Ishikawa (cell line): ENCODE measurements around the gene ZNF622.
A peak's percentile ranks its signal among the peaks of the same experiment; 100 is the strongest.

Source experiments
- CEBPB ChIP-seq: IDR thresholded peaks from 2 replicates; pipeline ENCODE4 v1.6.1; 2012
- CREB1 ChIP-seq: IDR thresholded peaks from 2 replicates; pipeline ENCODE4 v1.6.1; 2012; ENCODE audit warnings: low read depth
- EGR1 ChIP-seq: IDR thresholded peaks from 2 replicates; pipeline ENCODE4 v1.6.1; 2012
- EP300 ChIP-seq: IDR thresholded peaks from 2 replicates; pipeline ENCODE4 v1.6.1; 2012; ENCODE audit warnings: borderline replicate concordance
- FOXM1 ChIP-seq: IDR thresholded peaks from 2 replicates; pipeline ENCODE4 v1.6.1; 2012; ENCODE audit warnings: low read depth, borderline replicate concordance
- NFIC ChIP-seq: IDR thresholded peaks from 2 replicates; pipeline ENCODE4 v1.6.1; 2012
- RAD21 ChIP-seq: IDR thresholded peaks from 2 replicates; pipeline ENCODE4 v1.6.1; 2012; ENCODE audit warnings: low read depth
- TAF1 ChIP-seq: IDR thresholded peaks from 2 replicates; pipeline ENCODE4 v1.6.1; 2012; ENCODE audit warnings: low read depth, mild to moderate bottlenecking
- TCF12 ChIP-seq: IDR thresholded peaks from 2 replicates; pipeline ENCODE4 v1.6.1; 2012; ENCODE audit warnings: low read depth
- TEAD4 ChIP-seq: IDR thresholded peaks from 2 replicates; pipeline ENCODE4 v1.6.1; 2012
- USF1 ChIP-seq: IDR thresholded peaks from 2 replicates; pipeline ENCODE4 v1.6.1; 2012
- YY1 ChIP-seq: IDR thresholded peaks from 2 replicates; pipeline ENCODE4 v1.6.1; 2012; ENCODE audit warnings: low read depth
- ZBTB7A ChIP-seq: IDR thresholded peaks from 2 replicates; pipeline ENCODE4 v1.6.1; 2012; ENCODE audit warnings: low read depth
- TF ChIP-seq, protein P1 (sequence below): IDR thresholded peaks from 2 replicates; pipeline ENCODE4 v1.6.1; 2012
- TF ChIP-seq, protein P2 (sequence below): IDR thresholded peaks from 2 replicates; pipeline ENCODE4 v1.6.1; 2012; ENCODE audit warnings: low read depth, mild to moderate bottlenecking

ZNF622 gene

DNA sequence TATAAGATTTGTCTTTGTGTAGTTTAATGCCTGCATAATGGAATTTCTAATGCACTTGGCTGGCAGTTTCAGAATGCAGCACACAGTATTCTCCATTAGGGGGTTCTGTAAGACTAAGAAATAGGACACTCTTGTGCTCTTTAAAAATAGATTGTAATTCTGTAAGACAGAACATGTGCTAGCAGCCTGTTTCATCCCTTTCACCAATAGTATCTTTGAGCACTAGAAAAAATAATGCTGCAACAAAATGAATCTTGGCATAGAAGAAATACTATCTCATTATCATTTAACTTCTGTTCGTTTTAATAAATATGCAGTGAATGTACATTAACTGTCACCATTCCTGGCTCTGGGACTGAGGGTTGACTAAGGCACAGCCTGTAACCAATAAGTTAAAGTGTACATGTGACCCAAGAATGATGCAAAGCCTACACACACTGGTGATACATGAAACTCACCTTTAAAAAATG is 23.8 kb upstream of the ZNF622 start:
- TF ChIP-seq, protein P1, sequence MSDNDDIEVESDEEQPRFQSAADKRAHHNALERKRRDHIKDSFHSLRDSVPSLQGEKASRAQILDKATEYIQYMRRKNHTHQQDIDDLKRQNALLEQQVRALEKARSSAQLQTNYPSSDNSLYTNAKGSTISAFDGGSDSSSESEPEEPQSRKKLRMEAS: no peak
- peak; percentile 81 for TF ChIP-seq RAD21

DNA sequence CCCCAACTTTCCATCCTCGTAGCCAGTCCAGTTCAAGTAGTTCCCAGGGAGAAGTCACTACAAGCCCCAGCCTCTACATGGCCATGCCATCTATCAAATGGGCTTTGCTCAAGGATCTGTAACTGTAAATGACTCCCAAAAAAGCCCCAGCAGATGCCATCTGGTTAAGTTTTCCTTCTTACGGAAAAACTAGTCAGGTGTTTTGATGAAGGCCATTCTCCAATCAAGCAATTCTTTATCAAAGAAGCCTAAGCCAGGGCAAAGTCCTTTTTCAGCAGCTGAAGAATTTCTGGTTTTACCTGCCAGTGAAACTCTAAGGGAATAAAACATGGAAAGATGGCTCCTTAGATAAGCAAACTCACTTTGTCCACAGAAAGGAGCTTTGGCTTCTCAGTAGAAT is 21.9 kb upstream of the ZNF622 start:
- TF ChIP-seq, protein P1: no peak
- TF ChIP-seq CEBPB: no peak

DNA sequence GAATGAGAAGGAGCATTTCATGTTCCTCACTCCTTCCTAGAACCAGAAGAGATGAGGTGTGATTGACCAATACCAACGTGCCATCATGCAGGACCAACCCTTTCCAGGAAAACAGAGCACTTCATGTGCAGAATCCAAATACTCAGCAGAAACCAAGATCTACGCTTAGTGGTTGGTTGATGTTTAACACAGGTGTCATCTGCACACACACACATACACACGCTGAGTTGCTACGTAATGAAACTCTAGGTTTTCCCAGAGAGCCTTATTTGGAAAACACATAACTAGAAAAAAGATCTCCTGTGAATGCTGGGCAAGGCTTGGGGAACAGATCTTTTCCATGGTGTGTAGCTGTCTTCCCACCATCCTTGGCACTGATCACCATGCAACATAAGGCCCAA is 21.1 kb upstream of the ZNF622 start:
- TF ChIP-seq, protein P1: no peak
- no peak for TF ChIP-seq CEBPB
- TF ChIP-seq CREB1: no peak
- no peak for TF ChIP-seq RAD21
- TF ChIP-seq YY1: no peak
- no peak for TF ChIP-seq EP300
- no peak for TF ChIP-seq TEAD4
- no peak for TF ChIP-seq TCF12
- TF ChIP-seq NFIC: no peak
- TF ChIP-seq EGR1: no peak
- TF ChIP-seq USF1: no peak
- TF ChIP-seq FOXM1: no peak
- no peak for TF ChIP-seq TAF1
- TF ChIP-seq, protein P2, sequence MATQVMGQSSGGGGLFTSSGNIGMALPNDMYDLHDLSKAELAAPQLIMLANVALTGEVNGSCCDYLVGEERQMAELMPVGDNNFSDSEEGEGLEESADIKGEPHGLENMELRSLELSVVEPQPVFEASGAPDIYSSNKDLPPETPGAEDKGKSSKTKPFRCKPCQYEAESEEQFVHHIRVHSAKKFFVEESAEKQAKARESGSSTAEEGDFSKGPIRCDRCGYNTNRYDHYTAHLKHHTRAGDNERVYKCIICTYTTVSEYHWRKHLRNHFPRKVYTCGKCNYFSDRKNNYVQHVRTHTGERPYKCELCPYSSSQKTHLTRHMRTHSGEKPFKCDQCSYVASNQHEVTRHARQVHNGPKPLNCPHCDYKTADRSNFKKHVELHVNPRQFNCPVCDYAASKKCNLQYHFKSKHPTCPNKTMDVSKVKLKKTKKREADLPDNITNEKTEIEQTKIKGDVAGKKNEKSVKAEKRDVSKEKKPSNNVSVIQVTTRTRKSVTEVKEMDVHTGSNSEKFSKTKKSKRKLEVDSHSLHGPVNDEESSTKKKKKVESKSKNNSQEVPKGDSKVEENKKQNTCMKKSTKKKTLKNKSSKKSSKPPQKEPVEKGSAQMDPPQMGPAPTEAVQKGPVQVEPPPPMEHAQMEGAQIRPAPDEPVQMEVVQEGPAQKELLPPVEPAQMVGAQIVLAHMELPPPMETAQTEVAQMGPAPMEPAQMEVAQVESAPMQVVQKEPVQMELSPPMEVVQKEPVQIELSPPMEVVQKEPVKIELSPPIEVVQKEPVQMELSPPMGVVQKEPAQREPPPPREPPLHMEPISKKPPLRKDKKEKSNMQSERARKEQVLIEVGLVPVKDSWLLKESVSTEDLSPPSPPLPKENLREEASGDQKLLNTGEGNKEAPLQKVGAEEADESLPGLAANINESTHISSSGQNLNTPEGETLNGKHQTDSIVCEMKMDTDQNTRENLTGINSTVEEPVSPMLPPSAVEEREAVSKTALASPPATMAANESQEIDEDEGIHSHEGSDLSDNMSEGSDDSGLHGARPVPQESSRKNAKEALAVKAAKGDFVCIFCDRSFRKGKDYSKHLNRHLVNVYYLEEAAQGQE: no peak
- TF ChIP-seq ZBTB7A: no peak

GRCh38 chr5:16485656-16486055 is 20.1 kb upstream of the ZNF622 start:
- TF ChIP-seq, protein P1: no peak

DNA sequence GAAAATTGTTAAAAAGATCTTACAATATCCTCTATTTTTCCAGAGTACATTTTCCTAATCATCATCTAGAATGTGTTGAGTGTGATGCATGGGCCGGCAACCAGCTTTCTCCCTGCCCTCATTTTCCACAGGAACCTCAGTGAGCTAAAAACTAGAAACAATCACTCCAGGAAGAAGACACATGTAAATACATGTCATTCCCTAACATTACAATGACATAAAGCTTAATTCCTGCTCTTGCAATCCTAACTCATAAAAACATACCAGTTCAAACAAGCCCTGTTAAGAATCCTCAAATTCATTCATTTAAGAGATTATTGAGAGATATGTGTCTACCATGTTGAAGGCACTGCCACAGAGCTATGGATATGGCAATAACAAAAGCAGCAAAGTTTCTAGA is 18.5 kb upstream of the ZNF622 start:
- TF ChIP-seq USF1: no peak
- TF ChIP-seq YY1: no peak
- TF ChIP-seq EP300: no peak
- TF ChIP-seq, protein P2: no peak
- no peak for TF ChIP-seq CREB1
- TF ChIP-seq NFIC: no peak
- TF ChIP-seq, protein P1: no peak
- TF ChIP-seq TCF12: no peak
- TF ChIP-seq ZBTB7A: no peak
- no peak for TF ChIP-seq RAD21
- no peak for TF ChIP-seq EGR1

GRCh38 chr5:16483361-16483760 is 17.8 kb upstream of the ZNF622 start:
- TF ChIP-seq EGR1: no peak
- TF ChIP-seq NFIC: no peak
- TF ChIP-seq YY1: no peak
- no peak for TF ChIP-seq CEBPB
- TF ChIP-seq, protein P1: no peak
- no peak for TF ChIP-seq TEAD4
- TF ChIP-seq, protein P2: no peak
- TF ChIP-seq RAD21: no peak
